KMS-11 (cell line): ENCODE data around the gene TTLL11.

ENCODE experiments used
- H2AFZ ChIP-seq: fragments of 200-600 bp; sonication (generic); 2 replicates; pipeline ENCODE4 v1.6.1; 2016; ENCODE audit warnings: antibody characterized with exemption, mixed run types, low read depth
- H3K27ac ChIP-seq: fragments of 200-600 bp; sonication (generic); 2 replicates; pipeline ENCODE4 v1.6.1; 2016; ENCODE audit warnings: mild to moderate bottlenecking, mixed run types
- H3K27me3 ChIP-seq: fragments of 200-600 bp; sonication (generic); 2 replicates; pipeline ENCODE4 v1.6.1; 2017; ENCODE audit warnings: mild to moderate bottlenecking, low read depth, mixed run types, moderate library complexity; ENCODE audit not compliant: insufficient read depth
- H3K36me3 ChIP-seq: fragments of 200-600 bp; sonication (generic); 2 replicates; pipeline ENCODE4 v1.6.1; 2017; ENCODE audit warnings: mild to moderate bottlenecking, mixed run types; ENCODE audit not compliant: insufficient read depth
- H3K4me1 ChIP-seq: fragments of 200-600 bp; sonication (generic); 2 replicates; pipeline ENCODE4 v1.6.1; 2016; ENCODE audit warnings: mild to moderate bottlenecking, low read depth, mixed run types; ENCODE audit not compliant: poor library complexity, severe bottlenecking
- H3K4me2 ChIP-seq: fragments of 200-600 bp; sonication (generic); 2 replicates; pipeline ENCODE4 v1.7.0; 2016; ENCODE audit warnings: mild to moderate bottlenecking, mixed run types
- H3K4me3 ChIP-seq: fragments of 200-600 bp; sonication (generic); IDR thresholded peaks from 2 replicates; pipeline ENCODE4 v1.6.1; 2017; ENCODE audit warnings: low read depth, low read length, mixed read lengths; ENCODE audit not compliant: insufficient read depth
- H3K79me2 ChIP-seq: fragments of 200-600 bp; sonication (generic); 2 replicates; pipeline ENCODE4 v1.6.1; 2016; ENCODE audit warnings: low read depth, mixed run types; ENCODE audit not compliant: insufficient read depth
- H3K9ac ChIP-seq: fragments of 200-600 bp; sonication (generic); 2 replicates; pipeline ENCODE4 v1.6.1; 2016; ENCODE audit warnings: mild to moderate bottlenecking, mixed run types
- H4K20me1 ChIP-seq: fragments of 200-600 bp; sonication (generic); 2 replicates; pipeline ENCODE4 v1.6.1; 2016; ENCODE audit warnings: mild to moderate bottlenecking, mixed run types; ENCODE audit not compliant: insufficient read depth
- TF ChIP-seq, protein P1 (sequence below): fragments of 200-600 bp; sonication (generic); conservative IDR thresholded peaks from 2 replicates; pipeline ENCODE4 v1.6.1; 2017; ENCODE audit warnings: low read depth, mild to moderate bottlenecking, antibody characterized with exemption, low read length, moderate library complexity, mixed read lengths

TTLL11 gene

DNA sequence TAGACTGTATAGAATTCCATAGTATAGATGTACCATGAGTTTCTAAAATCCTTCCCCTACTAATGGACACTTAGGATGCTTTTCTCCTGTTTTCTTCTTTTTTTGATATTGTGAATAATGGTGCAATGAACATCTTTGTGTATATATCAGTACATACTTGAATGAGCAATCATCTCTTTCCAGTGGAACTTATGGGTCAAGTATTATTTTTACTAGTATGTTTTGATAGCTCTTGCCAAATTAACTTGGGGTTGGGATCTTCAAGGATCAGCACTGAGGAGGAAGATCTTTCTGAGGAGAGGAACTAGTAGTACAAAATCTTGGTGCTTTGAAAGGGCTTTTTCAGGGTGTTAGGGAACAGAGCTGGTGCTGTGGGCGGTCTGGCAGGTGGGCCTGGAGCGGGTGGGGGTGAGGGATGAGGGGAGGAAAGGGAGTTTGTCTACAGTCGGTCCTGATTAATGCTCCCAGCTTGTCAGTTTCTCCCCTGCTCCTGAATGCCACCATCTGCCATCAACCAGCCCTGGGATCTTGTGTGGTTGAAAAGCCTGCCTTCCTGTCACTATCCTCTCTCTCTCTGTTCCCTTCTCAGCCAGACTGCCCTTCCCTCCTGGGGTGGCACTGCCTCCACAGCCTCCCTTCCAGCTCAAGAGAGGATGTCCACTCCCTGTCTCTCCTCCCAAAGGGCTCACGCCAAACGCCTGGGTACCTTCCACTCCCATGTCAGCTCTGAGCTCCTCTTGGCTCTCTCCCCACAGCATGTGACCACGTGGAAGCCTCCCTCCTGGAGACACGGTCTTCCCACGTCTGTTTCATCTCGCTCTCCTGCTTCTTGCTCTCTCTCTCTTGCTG is 255.8 kb downstream of the TTLL11 start:
- H3K27ac ChIP-seq = no peak overlapping the region
- no peaks in the 10 kb centered on the region for H3K4me1 ChIP-seq
- no peaks in the 10 kb centered on the region for H4K20me1 ChIP-seq
- no peak overlapping the region for H3K4me2 ChIP-seq
- H3K79me2 ChIP-seq = no peaks in the 10 kb centered on the region
- H3K27me3 ChIP-seq = no peaks in the 10 kb centered on the region
- H3K9ac ChIP-seq = no peak overlapping the region
- no peak overlapping the region for H3K4me3 ChIP-seq
- H3K36me3 ChIP-seq = no peaks in the 10 kb centered on the region
- no peak overlapping the region for H2AFZ ChIP-seq
- TF ChIP-seq, protein P1, sequence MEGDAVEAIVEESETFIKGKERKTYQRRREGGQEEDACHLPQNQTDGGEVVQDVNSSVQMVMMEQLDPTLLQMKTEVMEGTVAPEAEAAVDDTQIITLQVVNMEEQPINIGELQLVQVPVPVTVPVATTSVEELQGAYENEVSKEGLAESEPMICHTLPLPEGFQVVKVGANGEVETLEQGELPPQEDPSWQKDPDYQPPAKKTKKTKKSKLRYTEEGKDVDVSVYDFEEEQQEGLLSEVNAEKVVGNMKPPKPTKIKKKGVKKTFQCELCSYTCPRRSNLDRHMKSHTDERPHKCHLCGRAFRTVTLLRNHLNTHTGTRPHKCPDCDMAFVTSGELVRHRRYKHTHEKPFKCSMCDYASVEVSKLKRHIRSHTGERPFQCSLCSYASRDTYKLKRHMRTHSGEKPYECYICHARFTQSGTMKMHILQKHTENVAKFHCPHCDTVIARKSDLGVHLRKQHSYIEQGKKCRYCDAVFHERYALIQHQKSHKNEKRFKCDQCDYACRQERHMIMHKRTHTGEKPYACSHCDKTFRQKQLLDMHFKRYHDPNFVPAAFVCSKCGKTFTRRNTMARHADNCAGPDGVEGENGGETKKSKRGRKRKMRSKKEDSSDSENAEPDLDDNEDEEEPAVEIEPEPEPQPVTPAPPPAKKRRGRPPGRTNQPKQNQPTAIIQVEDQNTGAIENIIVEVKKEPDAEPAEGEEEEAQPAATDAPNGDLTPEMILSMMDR = no peak

DNA sequence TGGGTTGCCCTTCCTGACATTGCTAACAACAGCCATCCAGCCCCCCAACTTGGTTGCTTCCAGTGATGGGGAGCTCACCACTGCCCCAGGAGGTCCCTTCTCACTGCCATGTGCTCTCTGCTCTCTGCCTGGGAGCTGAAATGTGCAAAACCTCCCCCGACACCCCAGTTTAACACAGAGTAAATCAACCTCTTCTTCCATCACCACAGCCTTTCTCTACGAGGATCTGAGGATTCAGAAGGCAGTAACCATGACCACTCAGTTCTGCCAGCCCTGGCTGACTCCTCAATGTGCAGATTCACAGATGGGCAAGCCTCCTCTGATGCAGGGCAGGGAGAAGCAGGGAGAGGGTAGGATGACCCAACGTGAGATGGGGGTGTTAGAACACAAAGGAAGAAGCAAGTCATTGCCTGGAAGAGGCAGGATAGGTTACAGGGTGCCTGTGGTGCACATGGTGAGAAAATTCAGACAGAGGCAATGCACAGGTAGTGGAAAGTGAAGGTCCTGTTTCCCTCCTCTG is 256.7 kb downstream of the TTLL11 start:
- Histone ChIP-seq H3K4me3 (no peak overlapping the region), H4K20me1 (no peaks in the 10 kb centered on the region), H3K9ac (no peak overlapping the region), H3K27me3 (no peaks in the 10 kb centered on the region), H3K36me3 (no peaks in the 10 kb centered on the region), H3K27ac (no peak overlapping the region), H2AFZ (no peak overlapping the region), H3K4me1 (no peaks in the 10 kb centered on the region), H3K4me2 (no peak overlapping the region), H3K79me2 (no peaks in the 10 kb centered on the region)
- TF ChIP-seq, protein P1 = no peak

DNA sequence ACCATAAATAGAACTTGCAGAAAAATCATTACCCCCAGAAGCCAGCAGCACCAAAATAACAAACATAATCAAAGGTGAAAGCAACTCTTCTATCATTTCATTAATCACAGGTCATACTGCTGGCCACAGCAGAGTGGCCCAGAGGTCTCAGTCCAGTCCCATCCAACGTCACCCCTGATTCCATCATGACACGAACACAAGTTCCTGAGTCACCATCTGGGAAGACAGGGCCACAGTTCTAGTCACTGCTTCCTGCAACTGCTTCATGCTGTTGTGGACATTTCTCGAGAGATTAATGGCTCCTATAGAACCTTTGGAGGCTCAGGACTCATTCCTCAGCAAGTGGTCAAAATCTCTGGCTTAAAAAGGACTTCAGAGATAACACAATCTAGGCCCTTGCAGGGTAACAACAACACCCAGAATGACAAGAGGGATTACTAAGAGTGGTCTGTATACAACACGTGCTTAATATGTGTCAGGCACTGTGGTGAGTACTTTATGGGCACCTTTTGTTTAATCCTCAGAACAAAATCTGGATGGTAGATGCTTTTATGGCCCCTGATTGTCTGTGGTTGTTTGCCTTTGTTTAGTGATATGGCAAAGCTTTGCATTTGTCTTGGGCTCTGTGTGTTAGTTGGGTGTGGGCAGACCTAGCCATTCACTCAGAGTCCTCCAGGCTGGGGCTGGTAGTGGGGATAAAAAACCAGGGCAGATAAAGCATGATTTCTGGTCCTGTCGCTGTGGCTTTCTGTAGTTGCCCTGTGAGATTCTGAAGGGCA is 257.3 kb downstream of the TTLL11 start:
- H3K4me3 ChIP-seq = no peak overlapping the region
- H3K79me2 ChIP-seq = no peaks in the 10 kb centered on the region
- TF ChIP-seq, protein P1 = no peak
- no peaks in the 10 kb centered on the region for H3K4me1 ChIP-seq
- H3K4me2 ChIP-seq = no peak overlapping the region
- H2AFZ ChIP-seq = no peak overlapping the region
- no peak overlapping the region for H3K9ac ChIP-seq
- H3K27ac ChIP-seq = no peak overlapping the region
- H3K27me3 ChIP-seq = no peaks in the 10 kb centered on the region
- no peaks in the 10 kb centered on the region for H4K20me1 ChIP-seq
- no peaks in the 10 kb centered on the region for H3K36me3 ChIP-seq

DNA sequence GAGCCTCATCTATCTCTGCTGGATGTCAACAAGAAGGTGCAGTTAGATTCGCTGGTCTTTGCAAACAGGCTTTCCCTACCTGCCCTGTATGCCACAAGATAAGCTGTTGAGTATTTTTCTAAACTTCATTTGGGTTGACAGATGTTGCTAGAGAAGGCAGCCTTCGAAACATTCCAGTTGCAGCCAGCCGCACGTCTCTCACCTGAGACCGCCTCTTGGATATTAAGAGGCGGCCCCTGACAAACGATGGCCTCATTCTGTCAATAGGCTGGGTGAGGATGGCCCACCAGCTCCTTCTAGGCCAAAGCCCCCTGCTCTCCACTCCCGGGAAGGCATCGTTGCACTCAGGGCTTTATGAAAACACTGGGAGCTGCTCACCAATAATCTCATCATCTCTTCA is 260.0 kb downstream of the TTLL11 start:
- Histone ChIP-seq H3K4me1 (no peaks in the 10 kb centered on the region), H2AFZ (no peak overlapping the region), H3K36me3 (no peaks in the 10 kb centered on the region), H4K20me1 (no peaks in the 10 kb centered on the region), H3K4me3 (no peak overlapping the region), H3K9ac (no peak overlapping the region), H3K79me2 (no peaks in the 10 kb centered on the region), H3K27me3 (no peaks in the 10 kb centered on the region), H3K4me2 (no peak overlapping the region), H3K27ac (no peak overlapping the region)
- TF ChIP-seq, protein P1 = no peak
